Hematopoietic multipotent progenitor cell treated with erythropoietin and hydrocortisone succinate and interleukin-3 and kit ligand, for 8 days (in vitro differentiated cells): Measurements from ENCODE around the gene NSUN4.

Experiments used
- DNase-seq: peaks from one replicate; pipeline ENCODE4 v3.0.0-alpha.2; 2015

NSUN4 gene

DNA sequence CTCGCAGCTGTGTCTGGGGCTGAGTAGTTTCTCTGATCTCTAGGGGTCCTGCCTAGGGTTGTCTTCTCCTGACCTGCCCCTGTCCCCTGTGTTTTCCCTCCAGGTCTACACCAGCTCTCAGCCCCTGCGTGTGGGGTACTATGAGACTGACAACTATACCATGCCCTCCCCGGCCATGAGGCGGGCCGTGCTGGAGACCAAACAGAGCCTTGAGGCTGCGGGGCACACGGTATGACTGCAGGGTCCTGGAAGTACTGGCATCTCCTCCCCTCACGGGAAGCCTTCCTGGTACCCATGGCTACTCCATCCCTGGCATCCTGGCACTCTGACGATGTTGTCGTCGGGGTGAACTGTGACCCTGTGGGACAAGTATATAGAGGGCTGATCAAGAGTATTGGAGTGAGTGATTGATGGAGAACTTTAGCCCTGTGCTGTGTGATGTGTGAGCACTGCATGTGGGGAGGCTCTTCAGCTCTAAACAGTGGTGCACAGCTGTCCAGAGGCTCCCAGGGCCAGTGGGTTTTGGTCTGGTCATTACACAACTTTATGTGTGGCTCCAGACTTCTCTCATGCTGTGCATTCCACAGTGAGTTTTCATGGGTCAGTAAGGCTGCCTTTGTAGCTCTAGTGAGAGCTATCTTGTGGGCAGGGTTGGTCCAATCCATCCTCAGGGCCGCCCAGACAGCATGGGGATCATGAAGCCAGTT, 67.9 kb downstream of the NSUN4 start:
- no peak for DNase-seq

- no peak for DNase-seq
These were observed 68.4 kb downstream of the NSUN4 start for GRCh38 chr1:46409063-46409372.

DNA sequence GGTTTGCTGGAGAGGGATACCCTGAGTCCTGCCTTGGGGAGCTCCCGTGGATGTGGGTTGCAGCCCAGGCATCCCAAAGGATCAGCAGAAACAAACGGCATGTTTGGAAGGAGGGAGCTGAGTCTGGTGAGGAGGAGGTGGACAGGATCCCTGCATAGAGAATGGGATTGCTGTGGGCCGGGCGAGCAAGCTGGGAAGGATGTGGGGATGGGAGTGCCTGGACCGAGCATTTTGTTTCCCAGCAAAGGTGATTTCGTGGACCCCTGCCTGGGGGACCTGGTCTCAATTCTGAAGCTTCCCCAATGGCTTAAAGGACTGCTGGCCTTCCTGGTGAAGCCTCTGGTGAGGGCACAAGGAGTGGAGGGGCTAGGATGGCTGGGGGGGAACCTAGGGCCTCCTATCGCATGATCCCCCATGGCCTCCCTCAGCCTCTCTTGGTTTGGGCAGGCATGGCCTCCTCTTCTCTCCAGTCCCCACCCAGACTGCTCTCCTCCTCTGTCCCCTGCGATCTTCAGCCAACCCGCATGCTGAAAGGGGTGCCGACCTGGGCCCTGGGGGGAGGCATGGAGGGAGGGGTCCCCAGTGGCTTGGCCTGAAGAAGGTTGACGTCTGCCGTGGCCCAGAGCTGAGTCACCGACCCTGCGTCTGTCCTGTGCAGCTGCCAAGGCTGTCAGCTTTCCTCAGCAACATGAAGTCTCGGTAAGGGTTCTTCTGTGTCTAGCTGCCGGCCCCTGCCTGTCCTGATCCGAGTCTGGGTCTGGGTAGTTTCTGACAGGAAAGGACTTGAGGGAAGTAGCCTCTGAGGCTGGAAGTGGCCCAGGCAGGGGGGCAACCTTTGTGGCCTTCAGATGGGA, 69.8 kb downstream of the NSUN4 start:
- DNase-seq, result no peak

DNA sequence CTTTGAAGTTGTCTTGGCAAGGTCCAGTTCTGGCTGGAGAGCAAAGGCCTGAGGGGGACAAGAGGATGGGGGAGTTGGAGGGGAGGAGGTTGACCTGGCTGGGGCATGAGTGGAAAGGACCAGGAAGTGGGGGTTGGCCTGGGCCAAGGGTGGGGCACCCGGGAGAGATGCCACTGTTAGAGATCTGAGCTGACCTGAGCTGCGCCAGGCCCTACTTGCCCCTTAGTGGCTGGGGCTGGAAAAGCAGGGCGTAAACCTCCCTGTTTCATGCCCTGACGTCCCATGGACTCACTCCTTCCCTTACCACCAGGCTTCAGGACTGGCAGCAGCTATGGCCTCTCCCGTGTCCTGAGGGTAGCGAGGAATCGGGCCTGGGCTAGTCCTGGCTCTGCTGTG, 70.4 kb downstream of the NSUN4 start:
- no peak for DNase-seq
